ENCODE measurements around the gene C11orf58.

Gene C11orf58

GRCh38 chr11:16767957-16768356 lies 29.5 kb downstream of the C11orf58 start:
- no peak for DNase-seq (ENCODE audit: low read depth in 2 of 3, low spot score in 2 of 3)

GRCh38 chr11:16769386-16769785 lies 30.9 kb downstream of the C11orf58 start:
- no peak for DNase-seq (ENCODE audit: low read depth in 2 of 3, low spot score in 2 of 3)

- DNase-seq (ENCODE audit: low read depth in 2 of 3, low spot score in 2 of 3), result no peak
These were observed 31.6 kb downstream of the C11orf58 start for GRCh38 chr11:16770016-16770415.

GRCh38 chr11:16771350-16772140 lies 33.1 kb downstream of the C11orf58 start:
- DNase-seq (ENCODE audit: low read depth in 2 of 3, low spot score in 2 of 3), result no peak

- DNase-seq (ENCODE audit: low read depth in 2 of 3, low spot score in 2 of 3), result no peak
These were observed 33.7 kb downstream of the C11orf58 start for GRCh38 chr11:16772141-16772512.

GRCh38 chr11:16773981-16774935 lies 35.8 kb downstream of the C11orf58 start:
- DNase-seq (ENCODE audit: low read depth in 2 of 3, low spot score in 2 of 3), result no peak

- DNase-seq (ENCODE audit: low read depth in 2 of 3, low spot score in 2 of 3), result no peak
These were observed 36.6 kb downstream of the C11orf58 start for GRCh38 chr11:16774936-16775613.

- DNase-seq (ENCODE audit: low read depth in 2 of 3, low spot score in 2 of 3), result no peak
These were observed 37.3 kb downstream of the C11orf58 start for GRCh38 chr11:16775614-16776283.

- DNase-seq (ENCODE audit: low read depth in 2 of 3, low spot score in 2 of 3), result no peak
These were observed 38.5 kb downstream of the C11orf58 start for GRCh38 chr11:16776711-16777612.

- DNase-seq (ENCODE audit: low read depth in 2 of 3, low spot score in 2 of 3), result no peak
These were observed 39.1 kb downstream of the C11orf58 start for GRCh38 chr11:16777613-16777975.

- no peak for DNase-seq (ENCODE audit: low read depth in 2 of 3, low spot score in 2 of 3)
These were observed 39.8 kb downstream of the C11orf58 start for GRCh38 chr11:16778286-16778685.

- no peak for DNase-seq (ENCODE audit: low read depth in 2 of 3, low spot score in 2 of 3)
These were observed 40.4 kb downstream of the C11orf58 start for GRCh38 chr11:16778876-16779275.

- no peak for DNase-seq (ENCODE audit: low read depth in 2 of 3, low spot score in 2 of 3)
These were observed 41.0 kb downstream of the C11orf58 start for GRCh38 chr11:16779436-16779835.

- no peak for DNase-seq (ENCODE audit: low read depth in 2 of 3, low spot score in 2 of 3)
These were observed 41.7 kb downstream of the C11orf58 start for GRCh38 chr11:16780146-16780545.

GRCh38 chr11:16780698-16781550 lies 42.5 kb downstream of the C11orf58 start:
- no peak for DNase-seq (ENCODE audit: low read depth in 2 of 3, low spot score in 2 of 3)

- DNase-seq (ENCODE audit: low read depth in 2 of 3, low spot score in 2 of 3), result no peak
These were observed 43.8 kb downstream of the C11orf58 start for GRCh38 chr11:16781936-16782919.

GRCh38 chr11:16783321-16783801 lies 44.9 kb downstream of the C11orf58 start:
- DNase-seq (ENCODE audit: low read depth in 2 of 3, low spot score in 2 of 3), result no peak

- DNase-seq (ENCODE audit: low read depth in 2 of 3, low spot score in 2 of 3), result no peak
These were observed 45.6 kb downstream of the C11orf58 start for GRCh38 chr11:16784097-16784496.
